Measurements from ENCODE around the gene KRT84. TPM values are rescaled to one million over a fixed set of nuclear protein-coding genes. Genes with fewer than 3 reads are reported as not detected.

KRT84 gene
- total RNA-seq, 3 donors from 2014 or later: not detected

- TF ChIP-seq POLR2AphosphoS5 (IDR thresholded peaks at IDR 0.05) (no peak), POLR2A (IDR thresholded peaks at IDR 0.05) (no peak), CTCF (IDR thresholded peaks at IDR 0.05) (no peak)
- no peaks in the 10 kb centered on the region for H3K27me3 ChIP-seq
- DNase-seq (ENCODE audit: low spot score in 2 of 2): peak in 1 of 2 donors; percentile 22
- no peaks in the 10 kb centered on the region for H3K36me3 ChIP-seq
- H3K4me3 ChIP-seq: no peak overlapping the region
- peak overlapping the region; percentile 49 to 75 for H3K27ac ChIP-seq
- no peaks in the 10 kb centered on the region for H3K9me3 ChIP-seq
- no peaks in the 10 kb centered on the region for H3K4me1 ChIP-seq
- intact Hi-C loops (cut with DNase I; ENCODE audit: low total_unique reads): loop anchor here (5.0 kb wide), 1 partner anchor 892 kb away; a partner anchor contains a TSS
Measured at GRCh38 chr12:52350786-52351185, 34.7 kb downstream of the KRT84 start.

DNA sequence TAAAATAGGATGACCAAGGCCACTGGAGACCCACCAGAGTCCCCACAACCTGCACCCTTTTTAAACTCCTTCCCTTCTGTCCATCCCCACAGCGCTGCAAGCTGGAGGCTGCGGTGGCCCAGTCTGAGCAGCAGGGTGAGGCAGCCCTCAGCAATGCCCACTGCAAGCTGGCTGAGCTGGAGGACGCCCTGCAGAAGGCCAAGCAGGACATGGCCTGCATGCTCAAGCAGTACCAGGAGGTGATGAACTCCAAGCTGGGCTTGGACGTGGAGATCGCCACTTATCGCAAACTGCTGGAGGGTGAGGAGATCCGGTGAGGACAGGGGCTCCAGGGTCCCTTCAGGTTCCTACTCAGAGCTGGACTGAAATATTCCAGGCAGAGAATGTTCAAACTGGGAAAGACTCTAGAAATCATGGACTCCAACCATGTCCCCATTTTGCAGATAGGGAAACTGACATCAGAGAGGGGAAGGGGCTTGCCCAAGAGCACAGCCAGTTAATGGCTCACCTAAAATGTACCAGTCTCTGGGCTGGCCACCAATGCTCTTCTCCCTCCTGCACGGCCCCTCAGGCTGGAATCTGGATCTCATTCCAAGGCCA is 35.3 kb downstream of the KRT84 start:
- H3K27ac ChIP-seq: no peak overlapping the region
- no peaks in the 10 kb centered on the region for H3K27me3 ChIP-seq
- intact Hi-C loops (cut with DNase I; ENCODE audit: low total_unique reads): loop anchor here (5.0 kb wide), 1 partner anchor 892 kb away; a partner anchor contains a TSS
- TF ChIP-seq POLR2A (IDR thresholded peaks at IDR 0.05) (no peak), POLR2AphosphoS5 (IDR thresholded peaks at IDR 0.05) (no peak), CTCF (IDR thresholded peaks at IDR 0.05) (no peak)
- peak in 1 of 2 donors; percentile 31 for DNase-seq (ENCODE audit: low spot score in 2 of 2)
- H3K4me1 ChIP-seq: no peaks in the 10 kb centered on the region
- H3K9me3 ChIP-seq: no peaks in the 10 kb centered on the region
- no peak overlapping the region for H3K4me3 ChIP-seq
- no peaks in the 10 kb centered on the region for H3K36me3 ChIP-seq

GRCh38 chr12:52349196-52349595 is 36.3 kb downstream of the KRT84 start:
- Histone ChIP-seq H3K9me3 (peaks cover 0 to 2% of the 10 kb centered on the region in 2 donors), H3K36me3 (no peaks in the 10 kb centered on the region), H3K27me3 (no peaks in the 10 kb centered on the region), H3K4me3 (no peak overlapping the region), H3K27ac (no peak overlapping the region), H3K4me1 (no peaks in the 10 kb centered on the region)
- intact Hi-C loops (cut with DNase I; ENCODE audit: low total_unique reads): no loop called here
- DNase-seq (ENCODE audit: low spot score in 2 of 2): no peak
- TF ChIP-seq CTCF (IDR thresholded peaks at IDR 0.05) (no peak), POLR2A (IDR thresholded peaks at IDR 0.05) (no peak)

DNA sequence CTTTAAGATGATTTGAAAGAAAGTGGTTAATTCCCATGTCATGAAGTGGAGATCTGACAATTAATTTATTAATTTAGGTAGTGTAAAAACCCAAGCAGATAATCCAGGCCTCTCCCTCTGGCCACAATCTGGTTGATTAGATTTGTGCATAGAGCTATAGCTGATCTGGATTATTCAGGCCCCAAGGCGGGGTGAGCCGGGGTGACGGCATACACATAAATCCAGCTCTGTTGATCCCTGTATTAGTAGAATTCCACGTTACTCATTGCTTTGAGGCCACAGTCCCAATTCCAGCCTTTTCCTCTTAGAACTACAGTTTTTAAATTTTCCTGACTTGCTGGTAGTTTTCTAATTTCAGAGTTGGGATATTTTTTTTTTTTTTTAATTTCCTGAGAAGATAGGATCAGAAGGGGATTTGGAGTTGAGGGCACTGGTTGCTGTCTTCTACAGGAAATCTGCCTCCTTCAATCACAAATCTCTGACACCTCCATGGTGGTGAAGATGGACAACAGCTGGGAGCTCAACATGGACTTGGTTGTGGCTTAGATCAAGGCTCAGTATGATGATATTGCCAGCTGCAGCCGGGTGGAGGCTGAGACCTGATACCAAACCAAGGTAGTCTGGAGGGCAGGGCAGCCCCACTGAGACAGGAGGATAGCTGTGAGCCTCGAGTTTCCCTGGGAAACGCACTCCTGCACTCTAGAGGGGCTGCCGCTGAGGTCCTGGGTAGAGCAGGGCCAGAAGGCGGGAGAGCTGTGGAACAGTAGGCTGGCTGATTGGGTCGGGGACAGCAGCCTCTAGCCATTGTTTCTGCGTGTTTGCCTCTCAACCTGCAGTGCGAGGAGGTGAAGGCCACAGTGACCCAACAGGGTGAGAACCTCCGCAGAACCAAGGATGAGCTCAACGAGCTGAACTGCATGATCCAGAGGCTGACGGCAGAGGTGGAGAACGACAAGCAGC is 37.6 kb downstream of the KRT84 start:
- TF ChIP-seq POLR2AphosphoS5 (IDR thresholded peaks at IDR 0.05): no peak
- TF ChIP-seq POLR2A (IDR thresholded peaks at IDR 0.05): no peak
- Histone ChIP-seq H3K27ac (no peak overlapping the region), H3K27me3 (no peaks in the 10 kb centered on the region), H3K4me1 (no peaks in the 10 kb centered on the region), H3K9me3 (peaks cover 4 to 14% of the 10 kb centered on the region in 2 donors), H3K4me3 (no peak overlapping the region), H3K36me3 (no peaks in the 10 kb centered on the region)
- intact Hi-C loops (cut with DNase I; ENCODE audit: low total_unique reads): no loop called here
- DNase-seq (ENCODE audit: low spot score in 2 of 2): peak in 1 of 2 donors; percentile 43

DNA sequence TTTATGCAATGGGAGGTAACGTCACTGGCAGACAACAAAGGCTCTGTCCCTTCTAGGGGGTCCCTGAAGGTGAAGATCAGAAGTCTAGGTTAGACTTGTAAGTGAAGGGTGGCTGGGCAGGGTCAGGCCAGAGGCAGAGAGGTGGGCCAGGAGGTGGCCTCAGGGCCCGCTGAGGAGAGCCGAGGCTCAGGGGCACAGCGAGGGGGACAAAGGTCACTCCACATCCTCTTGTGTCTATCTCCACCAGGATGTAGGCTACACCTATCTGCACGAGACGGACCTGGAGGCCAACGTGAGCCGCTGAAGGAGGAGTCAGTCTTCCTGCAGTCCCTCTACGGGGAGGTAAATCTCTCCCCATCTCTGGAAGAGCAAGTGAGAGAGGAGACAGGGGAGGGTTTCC is 38.4 kb downstream of the KRT84 start:
- H3K36me3 ChIP-seq: no peaks in the 10 kb centered on the region
- H3K27me3 ChIP-seq: no peaks in the 10 kb centered on the region
- intact Hi-C loops (cut with DNase I; ENCODE audit: low total_unique reads): no loop called here
- peak overlapping the region; percentile 45 to 68 for H3K27ac ChIP-seq
- peaks cover 4 to 14% of the 10 kb centered on the region in 2 donors for H3K9me3 ChIP-seq
- DNase-seq (ENCODE audit: low spot score in 2 of 2): no peak
- H3K4me3 ChIP-seq: no peak overlapping the region
- no peaks in the 10 kb centered on the region for H3K4me1 ChIP-seq
- TF ChIP-seq CTCF (IDR thresholded peaks at IDR 0.05) (no peak), POLR2AphosphoS5 (IDR thresholded peaks at IDR 0.05) (no peak), POLR2A (IDR thresholded peaks at IDR 0.05) (no peak)

Measured in breast epithelium (tissue), 4 donors.